Sigmoid colon (tissue), 7 donors: ENCODE data around the gene CAPN1. TPM values are rescaled to one million over a fixed set of nuclear protein-coding genes. Genes with fewer than 3 reads are reported as not detected.

Experiments
- DNase-seq: peaks from one replicate; pipeline ENCODE4 v3.0.0-alpha.2; 2019
- H3K27ac ChIP-seq, 4 donors: fragments of 200-600 bp; sonication (generic); one replicate each; pipeline ENCODE4 v1.5.1; 2016 to 2019; ENCODE audit warnings: mild to moderate bottlenecking in 1 of 4
- H3K27me3 ChIP-seq, 3 donors: fragments of 200-600 bp; sonication (generic); one replicate each; pipeline ENCODE4 v1.5.1; 2019; ENCODE audit warnings: mild to moderate bottlenecking in 1 of 3
- H3K36me3 ChIP-seq, 4 donors: fragments of 200-600 bp; sonication (generic); one replicate each; pipeline ENCODE4 v1.5.1; 2016 to 2019
- H3K4me1 ChIP-seq, 4 donors: fragments of 200-600 bp; sonication (generic); one replicate each; pipeline ENCODE4 v1.5.1; 2017 to 2019
- H3K4me3 ChIP-seq, 4 donors: fragments of 200-600 bp; sonication (generic); one replicate each; pipeline ENCODE4 v1.5.1; 2017 to 2019; ENCODE audit warnings: mild to moderate bottlenecking in 2 of 4, moderate library complexity in 1 of 4
- H3K9me3 ChIP-seq, 4 donors: fragments of 200-600 bp in 3 of 4; sonication (generic) in 3 of 4; one replicate each; pipeline versions ENCODE4 v1.5.1 to v1.6.1; 2013 to 2019
- CTCF ChIP-seq, 4 experiments: fragments of 450-650 bp in 3 of 4; fragments of 200-600 bp in 1 of 4; IDR thresholded peaks; one replicate each; pipeline ENCODE4 v1.5.1; 2016 to 2019; ENCODE audit warnings: antibody characterized with exemption in 4 of 4, mild to moderate bottlenecking in 3 of 4, moderate library complexity in 2 of 4
- EP300 ChIP-seq, 4 donors: sonication (generic); formaldehyde crosslinking; IDR thresholded peaks; one replicate each; pipeline ENCODE4 v1.6.1; 2017; ENCODE audit warnings: antibody characterized with exemption in 4 of 4
- POLR2A ChIP-seq, 2 donors: fragments of 450-650 bp; IDR thresholded peaks; one replicate each; pipeline ENCODE4 v1.6.1; 2016; ENCODE audit warnings: antibody characterized with exemption in 2 of 2, mild to moderate bottlenecking in 2 of 2, moderate library complexity in 2 of 2
- POLR2AphosphoS5 ChIP-seq, 4 donors: sonication (generic); formaldehyde crosslinking; IDR thresholded peaks; one replicate each; pipeline ENCODE4 v1.6.1; 2017; ENCODE audit warnings: antibody characterized with exemption in 4 of 4
- WGBS, 2 donors: extraction: QIAGEN DNeasy Blood & Tissue Kit; methylation state at CpG; one replicate each; pipeline ENCODE4 v1.1.7; 2013; 5-methylcytosine and 5-hydroxymethylcytosine counted together
- intact Hi-C: fragments of 100-400 bp; cut with DNase I; formaldehyde crosslinking; loops from one replicate; pipeline ENCODE4 v1.15.1; 2023
- polyA plus RNA-seq, 3 donors: library from polyadenylated mRNA; stranded (reverse); fragments of 200-250 nt; gene quantifications; one replicate each; pipeline ENCODE4 v1.2.3, GENCODE V29; 2013
- total RNA-seq, 4 donors: library from RNA; depleted of rRNA; stranded (reverse); fragments of >200 nt; gene quantifications; one replicate each; pipeline ENCODE4 v1.1.0, GENCODE V29; 2016
- donor health status: healthy with polysubstance abuse.
- donor health status: Bipolar disorder and iron deficiency.
- donor health status: healthy.

CAPN1 gene
- total and polyA plus RNA-seq, 7 donors: 84.5 to 245 (median 156) TPM

GRCh38 chr11:65185171-65185570 is 3.4 kb downstream of the CAPN1 start:
- no peak for TF ChIP-seq CTCF (IDR thresholded peaks at IDR 0.05)
- no peak for TF ChIP-seq POLR2A (IDR thresholded peaks at IDR 0.05)
- no peak for TF ChIP-seq POLR2AphosphoS5 (IDR thresholded peaks at IDR 0.05)
- TF ChIP-seq EP300 (IDR thresholded peaks at IDR 0.05): no peak
- no peak for DNase-seq
- Histone ChIP-seq H3K27me3 (no peaks in the 10 kb centered on the region), H3K4me1 (peaks cover 0 to 30% (median 22%) of the 10 kb centered on the region in 4 donors), H3K9me3 (no peaks in the 10 kb centered on the region), H3K27ac (no peak overlapping the region), H3K4me3 (no peak overlapping the region), H3K36me3 (peaks cover 6 to 59% (median 42%) of the 10 kb centered on the region in 4 donors)
- intact Hi-C loops: no loop called here
- WGBS, 2 donors: 93 to 94% methylated on average over 2 of the region's 2 CpGs

- 89 to 91% methylated on average over 18 of the region's 18 CpGs for WGBS, 2 donors
- Histone ChIP-seq H3K27me3 (no peaks in the 10 kb centered on the region), H3K9me3 (no peaks in the 10 kb centered on the region), H3K4me3 (no peak overlapping the region), H3K4me1 (peaks cover 0 to 23% (median 16%) of the 10 kb centered on the region in 4 donors), H3K27ac (no peak overlapping the region), H3K36me3 (peaks cover 6 to 66% (median 46%) of the 10 kb centered on the region in 4 donors)
- DNase-seq: no peak
- intact Hi-C loops: no loop called here
- TF ChIP-seq POLR2AphosphoS5 (IDR thresholded peaks at IDR 0.05) (no peak), EP300 (IDR thresholded peaks at IDR 0.05) (no peak), POLR2A (IDR thresholded peaks at IDR 0.05) (no peak), CTCF (IDR thresholded peaks at IDR 0.05) (no peak)
Observed at GRCh38 chr11:65185869-65186341, 4.2 kb downstream of the CAPN1 start.

- no peaks in the 10 kb centered on the region for H3K9me3 ChIP-seq
- H3K36me3 ChIP-seq: peaks cover 6 to 74% (median 49%) of the 10 kb centered on the region in 4 donors
- TF ChIP-seq EP300 (IDR thresholded peaks at IDR 0.05) (no peak), POLR2AphosphoS5 (IDR thresholded peaks at IDR 0.05) (no peak), POLR2A (IDR thresholded peaks at IDR 0.05) (no peak), CTCF (IDR thresholded peaks at IDR 0.05) (no peak)
- no peaks in the 10 kb centered on the region for H3K27me3 ChIP-seq
- DNase-seq: no peak
- WGBS, 2 donors: 90 to 96% methylated on average over 9 of the region's 9 CpGs
- H3K4me1 ChIP-seq: peaks cover 0 to 22% (median 15%) of the 10 kb centered on the region in 4 donors
- intact Hi-C loops: no loop called here
- H3K27ac ChIP-seq: no peak overlapping the region
- no peak overlapping the region for H3K4me3 ChIP-seq
Observed at GRCh38 chr11:65186701-65187100, 5.0 kb downstream of the CAPN1 start.

GRCh38 chr11:65187146-65187675 is 5.5 kb downstream of the CAPN1 start:
- Histone ChIP-seq H3K36me3 (peaks cover 6 to 79% (median 49%) of the 10 kb centered on the region in 4 donors), H3K4me3 (no peak overlapping the region), H3K27ac (no peak overlapping the region), H3K27me3 (no peaks in the 10 kb centered on the region), H3K9me3 (no peaks in the 10 kb centered on the region), H3K4me1 (peaks cover 0 to 19% (median 15%) of the 10 kb centered on the region in 4 donors)
- WGBS, 2 donors: 71 to 94% methylated on average over 6 of the region's 6 CpGs
- intact Hi-C loops: no loop called here
- TF ChIP-seq POLR2A (IDR thresholded peaks at IDR 0.05) (no peak), CTCF (IDR thresholded peaks at IDR 0.05) (no peak), EP300 (IDR thresholded peaks at IDR 0.05) (no peak), POLR2AphosphoS5 (IDR thresholded peaks at IDR 0.05) (no peak)
- no peak for DNase-seq
